H1 (cell line): ENCODE results near the gene OBSCN. TPM values are rescaled to one million over a fixed set of nuclear protein-coding genes. Genes with fewer than 3 reads are reported as not detected.

Experiments
- BCL11A ChIP-seq, 2 experiments: IDR thresholded peaks; one replicate each; pipeline ENCODE4 v1.6.1; 2011; ENCODE audit warnings: low read depth in 2 of 2, low read length in 2 of 2, mild to moderate bottlenecking in 2 of 2
- CTBP2 ChIP-seq: IDR thresholded peaks from 2 replicates; pipeline ENCODE4 v1.7.0; 2011; ENCODE audit warnings: borderline replicate concordance, mild to moderate bottlenecking, moderate library complexity, mixed read lengths, low read length; ENCODE audit not compliant: insufficient read depth, insufficient read length
- NANOG ChIP-seq: IDR thresholded peaks from 2 replicates; pipeline ENCODE4 v1.6.1; 2011; ENCODE audit warnings: low read length, low read depth, mild to moderate bottlenecking, inconsistent platforms; ENCODE audit not compliant: insufficient read depth, poor library complexity, severe bottlenecking
- POU5F1 ChIP-seq: IDR thresholded peaks from 2 replicates; pipeline ENCODE4 v1.6.1; 2011; ENCODE audit warnings: low read depth, mild to moderate bottlenecking, low read length, moderate library complexity
- SP1 ChIP-seq: IDR thresholded peaks from 2 replicates; pipeline ENCODE4 v1.6.1; 2011; ENCODE audit warnings: low read depth, low read length
- ZNF274 ChIP-seq: IDR thresholded peaks from 2 replicates; pipeline ENCODE4 v1.7.0; 2012; ENCODE audit warnings: low read length, borderline replicate concordance; ENCODE audit errors: extremely low read depth
- polyA plus RNA-seq, 7 experiments: library from polyadenylated mRNA; depleted of rRNA in 3 of 7; stranded (reverse) in 5 of 7; unstranded in 2 of 7; fragments of >200 nt in 5 of 7; fragments of 200-250 nt in 2 of 7; gene quantifications; 1 replicate in 5 of 7; 2 replicates in 1 of 7; 4 replicates in 1 of 7; pipeline versions ENCODE4 v1.2.1 to v1.2.3, GENCODE V29; 2011 to 2013; ENCODE audit warnings: missing spikeins in 2 of 7, mixed read lengths in 2 of 7
- total RNA-seq: library from RNA; stranded (reverse); fragmentation: NEBNext Ultra II Directional; extraction: Animal tissue kit (Norgen Biotek cat#: 25700); gene quantifications from 2 replicates; pipeline ENCODE4 v1.2.1, GENCODE V29; 2021

The OBSCN gene
- total and polyA plus RNA-seq, 2 of the 8 experiments (the other 6 are each of a cell fraction or from before 2014, with no cell fraction given) = 7.5 to 28.4 TPM

- TF ChIP-seq SP1 = no peak
- no peak for TF ChIP-seq CTBP2
- no peak for TF ChIP-seq POU5F1
- TF ChIP-seq BCL11A (IDR thresholded peaks at IDR 0.05; ENCODE audit: low read depth in 2 of 2, low read length in 2 of 2) = no peak
- TF ChIP-seq ZNF274 = no peak
- no peak for TF ChIP-seq NANOG
Measured at GRCh38 chr1:228238007-228238406, 30.2 kb downstream of the OBSCN start (continued).
